Parathyroid adenoma (tissue), 2 donors: ENCODE results near the gene PSMD8.

Source experiments
- H2AFZ ChIP-seq: fragments of 300-600 bp; sonication (generic); one replicate; pipeline ENCODE4 v1.7.0; 2017; ENCODE audit warnings: antibody characterized with exemption, mild to moderate bottlenecking
- H3K27ac ChIP-seq: fragments of 300-600 bp; sonication (generic); one replicate; pipeline ENCODE4 v1.7.0; 2017
- H3K27me3 ChIP-seq: fragments of 300-600 bp; sonication (generic); one replicate; pipeline ENCODE4 v1.7.0; 2017; ENCODE audit warnings: low read length; ENCODE audit not compliant: control insufficient read depth, insufficient read depth
- H3K36me3 ChIP-seq: fragments of 300-600 bp; sonication (generic); one replicate; pipeline ENCODE4 v1.7.0; 2017; ENCODE audit warnings: low read length; ENCODE audit not compliant: control insufficient read depth, insufficient read depth
- H3K4me1 ChIP-seq: fragments of 300-600 bp; sonication (generic); one replicate; pipeline ENCODE4 v1.7.0; 2017; ENCODE audit warnings: control low read depth
- H3K4me2 ChIP-seq: fragments of 300-600 bp; sonication (generic); one replicate; pipeline ENCODE4 v1.7.0; 2017; ENCODE audit warnings: low read length
- H3K4me3 ChIP-seq: fragments of 300-600 bp; sonication (generic); one replicate; pipeline ENCODE4 v1.7.0; 2017; ENCODE audit warnings: low read depth, low read length
- H3K79me2 ChIP-seq: fragments of 300-600 bp; sonication (generic); one replicate; pipeline ENCODE4 v1.7.0; 2017; ENCODE audit warnings: control low read depth
- H3K9ac ChIP-seq: fragments of 300-600 bp; sonication (generic); one replicate; pipeline ENCODE4 v1.7.0; 2017; ENCODE audit warnings: mild to moderate bottlenecking
- H3K9me3 ChIP-seq: fragments of 300-600 bp; sonication (generic); one replicate; pipeline ENCODE4 v1.7.0; 2017; ENCODE audit warnings: low read length; ENCODE audit not compliant: control insufficient read depth
- TF ChIP-seq, protein P1 (sequence below): fragments of 300-600 bp; sonication (generic); IDR thresholded peaks from one replicate; pipeline ENCODE4 v1.7.0; 2017; ENCODE audit warnings: antibody characterized with exemption, mild to moderate bottlenecking
- donor health status: primary hyperparathyroidism.

Gene PSMD8

DNA sequence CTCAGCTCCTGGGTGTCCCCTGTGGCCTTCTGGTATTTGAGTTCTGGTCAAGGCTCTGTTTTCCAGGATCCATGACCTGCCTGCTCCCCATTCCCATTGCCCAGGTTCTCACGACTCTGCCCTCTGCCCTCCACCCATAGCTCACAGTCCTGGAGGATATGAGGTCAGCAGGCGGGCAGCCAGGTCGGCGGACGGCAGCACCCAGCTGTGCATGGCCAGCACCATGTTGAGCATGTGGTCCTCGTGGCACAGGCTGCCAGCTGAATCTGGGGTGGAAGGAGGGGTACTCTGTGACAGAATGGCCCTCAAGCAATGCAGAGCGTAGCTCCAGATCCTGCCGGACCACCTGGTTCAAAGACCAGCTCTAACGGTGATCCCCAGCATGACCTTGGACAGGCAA, 46.6 kb downstream of the PSMD8 start:
- Histone ChIP-seq H3K9ac (no peak overlapping the region), H3K4me2 (no peak overlapping the region), H3K9me3 (no peaks in the 10 kb centered on the region), H3K36me3 (no peaks in the 10 kb centered on the region), H2AFZ (no peak overlapping the region), H3K27ac (no peak overlapping the region), H3K27me3 (no peaks in the 10 kb centered on the region), H3K4me1 (peaks cover 3% of the 10 kb centered on the region), H3K4me3 (no peak overlapping the region), H3K79me2 (no peaks in the 10 kb centered on the region)
- TF ChIP-seq, protein P1, sequence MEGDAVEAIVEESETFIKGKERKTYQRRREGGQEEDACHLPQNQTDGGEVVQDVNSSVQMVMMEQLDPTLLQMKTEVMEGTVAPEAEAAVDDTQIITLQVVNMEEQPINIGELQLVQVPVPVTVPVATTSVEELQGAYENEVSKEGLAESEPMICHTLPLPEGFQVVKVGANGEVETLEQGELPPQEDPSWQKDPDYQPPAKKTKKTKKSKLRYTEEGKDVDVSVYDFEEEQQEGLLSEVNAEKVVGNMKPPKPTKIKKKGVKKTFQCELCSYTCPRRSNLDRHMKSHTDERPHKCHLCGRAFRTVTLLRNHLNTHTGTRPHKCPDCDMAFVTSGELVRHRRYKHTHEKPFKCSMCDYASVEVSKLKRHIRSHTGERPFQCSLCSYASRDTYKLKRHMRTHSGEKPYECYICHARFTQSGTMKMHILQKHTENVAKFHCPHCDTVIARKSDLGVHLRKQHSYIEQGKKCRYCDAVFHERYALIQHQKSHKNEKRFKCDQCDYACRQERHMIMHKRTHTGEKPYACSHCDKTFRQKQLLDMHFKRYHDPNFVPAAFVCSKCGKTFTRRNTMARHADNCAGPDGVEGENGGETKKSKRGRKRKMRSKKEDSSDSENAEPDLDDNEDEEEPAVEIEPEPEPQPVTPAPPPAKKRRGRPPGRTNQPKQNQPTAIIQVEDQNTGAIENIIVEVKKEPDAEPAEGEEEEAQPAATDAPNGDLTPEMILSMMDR = no peak

DNA sequence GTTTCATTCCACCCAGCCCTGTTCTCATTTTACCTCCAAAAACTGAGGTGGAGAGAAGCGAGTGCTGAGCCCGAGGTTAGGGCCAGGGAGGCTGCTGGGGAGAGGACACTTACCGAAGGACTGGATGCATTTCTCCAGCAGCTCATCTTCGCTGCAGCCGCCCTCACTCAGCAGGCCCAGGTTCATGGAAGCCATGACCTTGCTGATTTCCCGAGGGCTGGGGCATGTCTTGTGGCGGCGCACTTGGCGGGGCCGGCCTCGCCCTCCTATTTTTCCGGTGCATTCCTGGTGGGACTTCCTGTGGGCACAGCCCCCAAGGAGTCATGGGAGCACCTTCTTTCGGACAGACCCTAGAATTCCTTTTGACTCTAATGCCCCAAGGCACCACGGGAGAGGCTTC, 47.5 kb downstream of the PSMD8 start:
- no peak overlapping the region for H3K4me3 ChIP-seq
- no peaks in the 10 kb centered on the region for H3K27me3 ChIP-seq
- H3K9ac ChIP-seq = no peak overlapping the region
- no peaks in the 10 kb centered on the region for H3K9me3 ChIP-seq
- H3K4me2 ChIP-seq = no peak overlapping the region
- TF ChIP-seq, protein P1 = no peak
- H3K4me1 ChIP-seq = peaks cover 3% of the 10 kb centered on the region
- H2AFZ ChIP-seq = no peak overlapping the region
- H3K79me2 ChIP-seq = no peaks in the 10 kb centered on the region
- no peaks in the 10 kb centered on the region for H3K36me3 ChIP-seq
- H3K27ac ChIP-seq = no peak overlapping the region

DNA sequence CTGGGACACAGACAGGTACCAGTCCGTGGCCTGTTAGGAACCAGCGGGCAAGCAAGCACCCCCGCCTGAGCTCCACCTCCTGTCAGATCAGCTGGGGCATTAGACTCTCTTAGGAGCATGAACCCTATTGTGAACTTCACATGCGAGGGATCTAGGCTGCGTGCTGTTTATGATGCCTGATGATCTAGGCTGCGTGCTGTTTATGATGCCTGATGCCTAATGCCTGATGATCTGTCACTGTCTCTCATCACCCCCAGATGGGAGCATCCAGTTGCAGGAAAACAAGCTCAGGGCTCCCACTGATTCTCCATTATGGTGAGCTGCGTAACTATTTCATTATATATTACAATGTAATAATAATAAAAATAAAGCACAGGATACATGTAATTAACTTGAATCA, 48.1 kb downstream of the PSMD8 start:
- H3K36me3 ChIP-seq = no peaks in the 10 kb centered on the region
- no peaks in the 10 kb centered on the region for H3K9me3 ChIP-seq
- H3K27me3 ChIP-seq = no peaks in the 10 kb centered on the region
- no peak overlapping the region for H3K4me2 ChIP-seq
- no peak overlapping the region for H3K9ac ChIP-seq
- H3K27ac ChIP-seq = no peak overlapping the region
- no peak overlapping the region for H2AFZ ChIP-seq
- no peak overlapping the region for H3K4me3 ChIP-seq
- no peaks in the 10 kb centered on the region for H3K79me2 ChIP-seq
- TF ChIP-seq, protein P1 = no peak
- H3K4me1 ChIP-seq = peaks cover 3% of the 10 kb centered on the region

DNA sequence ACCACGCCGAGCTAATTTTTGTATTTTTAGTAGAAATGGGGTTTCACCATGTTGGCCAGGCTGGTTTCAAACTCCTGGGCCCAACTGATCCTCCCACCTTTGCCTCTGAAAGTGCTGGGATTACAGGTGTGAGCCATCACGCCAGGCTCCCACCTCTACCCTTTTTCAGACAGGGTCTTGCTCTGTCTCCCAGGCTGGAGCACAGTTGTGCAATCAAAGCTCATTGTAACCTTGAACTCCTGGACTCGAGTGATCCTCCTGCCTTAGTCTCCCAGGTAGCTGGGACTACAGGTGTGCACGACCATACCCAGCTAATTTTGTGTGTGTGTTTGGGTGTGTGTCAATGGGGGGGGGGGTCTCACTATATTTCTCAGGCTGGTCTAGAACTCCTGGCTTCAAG, 49.9 kb downstream of the PSMD8 start:
- Histone ChIP-seq H3K4me3 (no peak overlapping the region), H3K9ac (no peak overlapping the region), H2AFZ (no peak overlapping the region), H3K4me2 (no peak overlapping the region), H3K79me2 (no peaks in the 10 kb centered on the region), H3K4me1 (no peaks in the 10 kb centered on the region), H3K27me3 (no peaks in the 10 kb centered on the region), H3K36me3 (no peaks in the 10 kb centered on the region), H3K27ac (no peak overlapping the region), H3K9me3 (no peaks in the 10 kb centered on the region)
- TF ChIP-seq, protein P1 = no peak

DNA sequence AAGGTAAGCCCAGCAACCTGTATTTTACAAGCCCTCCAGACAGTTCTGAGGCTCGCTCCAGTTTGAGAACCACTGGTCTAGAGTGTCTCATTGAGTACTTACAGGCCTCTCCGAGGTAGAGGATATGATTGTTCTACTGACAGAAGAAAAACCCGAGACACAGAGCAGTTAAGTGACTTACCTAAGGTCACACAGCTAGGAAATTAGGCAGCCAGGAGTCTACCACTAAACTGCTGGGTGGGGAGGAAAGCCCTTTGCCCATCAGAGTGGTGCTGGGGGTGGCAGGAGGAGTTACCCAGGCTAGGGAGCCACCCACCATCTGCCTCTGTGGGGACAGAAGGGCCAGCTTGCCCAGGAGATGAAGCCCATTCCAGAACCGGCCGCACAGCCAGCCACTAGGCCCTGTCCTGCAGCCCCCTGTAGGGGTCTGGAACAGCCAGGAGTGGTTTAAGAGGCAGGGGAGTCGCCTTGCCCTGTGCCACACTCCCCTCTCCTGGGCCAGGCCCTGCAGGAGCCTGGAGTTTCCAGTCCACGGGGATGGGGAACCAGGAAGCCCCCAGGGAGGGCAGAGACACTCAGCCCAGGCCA, 50.9 kb downstream of the PSMD8 start:
- no peaks in the 10 kb centered on the region for H3K27me3 ChIP-seq
- TF ChIP-seq, protein P1 = no peak
- H3K4me1 ChIP-seq = no peaks in the 10 kb centered on the region
- H3K9ac ChIP-seq = no peak overlapping the region
- no peaks in the 10 kb centered on the region for H3K9me3 ChIP-seq
- no peak overlapping the region for H3K27ac ChIP-seq
- H2AFZ ChIP-seq = no peak overlapping the region
- no peak overlapping the region for H3K4me2 ChIP-seq
- no peaks in the 10 kb centered on the region for H3K79me2 ChIP-seq
- H3K4me3 ChIP-seq = no peak overlapping the region
- no peaks in the 10 kb centered on the region for H3K36me3 ChIP-seq
